Measurements from ENCODE around the gene FBN2. TPM values are rescaled to one million over a fixed set of nuclear protein-coding genes. Genes with fewer than 3 reads are reported as not detected.

Gene FBN2
- total and polyA plus RNA-seq, 12 donors = 2.9 to 28.9 (median 13.5) TPM

- intact Hi-C loops (cut with DNase I) = loop anchor here in 1 of 10 donors (10.0 kb wide), 1 partner anchor 149 kb away; no protein-coding TSS in a partner anchor
- peaks cover 0 to 16% (median 0%) of the 10 kb centered on the region in 9 donors for H3K36me3 ChIP-seq
- H3K27ac ChIP-seq = peak overlapping the region in 8 of 10 donors; percentile 8 to 77 (median 56)
- peaks cover 0 to 36% (median 9%) of the 10 kb centered on the region in 9 donors for H3K4me1 ChIP-seq
- 41 to 44% methylated on average over 3 of the region's 3 CpGs for WGBS, 2 donors
- H3K9me3 ChIP-seq = no peaks in the 10 kb centered on the region
- no peak overlapping the region for H3K4me3 ChIP-seq
- H3K27me3 ChIP-seq = no peaks in the 10 kb centered on the region
- peak in 7 of 8 donors; percentile 64 to 87 (median 75) for ATAC-seq
- TF ChIP-seq CTCF (IDR thresholded peaks at IDR 0.05) = no peak
- DNase-seq = no peak
These were observed 192.0 kb downstream of the FBN2 start for GRCh38 chr5:128346038-128346437.

GRCh38 chr5:128345247-128345646, 192.8 kb downstream of the FBN2 start:
- 93% methylated on average over 16 of the region's 16 CpGs for WGBS, 2 donors

GRCh38 chr5:128343168-128343567, 194.9 kb downstream of the FBN2 start:
- Histone ChIP-seq H3K4me3 (no peak overlapping the region), H3K9me3 (no peaks in the 10 kb centered on the region), H3K4me1 (peaks cover 0 to 44% (median 14%) of the 10 kb centered on the region in 9 donors), H3K27me3 (no peaks in the 10 kb centered on the region), H3K27ac (no peak overlapping the region), H3K36me3 (peaks cover 0 to 16% (median 0%) of the 10 kb centered on the region in 9 donors)
- intact Hi-C loops (cut with DNase I) = loop anchor here in 1 of 10 donors (10.0 kb wide), 1 partner anchor 152 kb away; no protein-coding TSS in a partner anchor
- no peak for ATAC-seq
- DNase-seq = no peak
- TF ChIP-seq CTCF (IDR thresholded peaks at IDR 0.05) = no peak
- WGBS, 2 donors = 11 to 28% methylated on average over 4 of the region's 4 CpGs

More at GRCh38 chr5:128345247-128345646, 192.8 kb downstream of the FBN2 start:
- Histone ChIP-seq H3K4me1 (peaks cover 0 to 41% (median 14%) of the 10 kb centered on the region in 9 donors), H3K4me3 (no peak overlapping the region), H3K27me3 (no peaks in the 10 kb centered on the region), H3K27ac (peak overlapping the region in 7 of 10 donors; percentile 38 to 77 (median 62)), H3K9me3 (no peaks in the 10 kb centered on the region), H3K36me3 (peaks cover 0 to 16% (median 0%) of the 10 kb centered on the region in 9 donors)
- ATAC-seq (no peak), DNase-seq (no peak)
- intact Hi-C loops (cut with DNase I) = loop anchor here in 1 of 10 donors (10.0 kb wide), 1 partner anchor 150 kb away; no protein-coding TSS in a partner anchor
- no peak for TF ChIP-seq CTCF (IDR thresholded peaks at IDR 0.05)

- ATAC-seq (peak in 6 of 8 donors; percentile 26 to 70 (median 44)), DNase-seq (no peak)
- Histone ChIP-seq H3K9me3 (no peaks in the 10 kb centered on the region), H3K36me3 (peaks cover 0 to 17% (median 0%) of the 10 kb centered on the region in 9 donors), H3K4me1 (peaks cover 0 to 35% (median 9%) of the 10 kb centered on the region in 9 donors), H3K27ac (no peak overlapping the region), H3K27me3 (no peaks in the 10 kb centered on the region), H3K4me3 (no peak overlapping the region)
- intact Hi-C loops (cut with DNase I) = loop anchor here in 1 of 10 donors (10.0 kb wide), 1 partner anchor 154 kb away; no protein-coding TSS in a partner anchor
- WGBS, 2 donors = 59 to 67% methylated on average over 3 of the region's 3 CpGs
- no peak for TF ChIP-seq CTCF (IDR thresholded peaks at IDR 0.05)
These were observed 197.0 kb downstream of the FBN2 start for GRCh38 chr5:128341056-128341455.

Measured in heart right ventricle (tissue), 16 donors.